HPDE6-E6E7 (cell line): Measurements from ENCODE around the gene MRPL52.

Experiments
- DNase-seq: peaks from one replicate; pipeline ENCODE4 v3.0.0; 2011; ENCODE audit warnings: missing footprints; ENCODE audit errors: extremely low spot score

MRPL52 gene

GRCh38 chr14:22882064-22882463 lies 52.4 kb downstream of the MRPL52 start:
- no peak for DNase-seq

GRCh38 chr14:22882529-22883172 lies 53.0 kb downstream of the MRPL52 start:
- peak; percentile 53 for DNase-seq

- no peak for DNase-seq
These were observed 53.7 kb downstream of the MRPL52 start, which contains the start of gene REM2 for GRCh38 chr14:22883173-22883976. REM2 (plus strand) TSS chr14:22883222; CDS start chr14:22883288, 66 bp downstream.

- no peak for DNase-seq
These were observed 54.5 kb downstream of the MRPL52 start for GRCh38 chr14:22884076-22884737.
